SK-N-SH (cell line): Measurements from ENCODE around the gene ROBO1. TPM values are rescaled to one million over a fixed set of nuclear protein-coding genes. Genes with fewer than 3 reads are reported as not detected.

Experiments used
- CTCF ChIA-PET: fragments of 300-600, 350-600 bp; formaldehyde crosslinking; extraction: SDS; loops from one replicate; lab custom pipeline; 2021; lab: Yijun Ruan, JAX
- POLR2A ChIA-PET: fragments of 350-600 bp; sonication (Branson Sonifier 250); formaldehyde crosslinking; extraction: SDS; loops from one replicate; lab custom pipeline; 2020; ENCODE audit warnings: antibody characterized with exemption, inconsistent platforms; lab: Yijun Ruan, JAX
- DNase-seq: peaks from one replicate; pipeline ENCODE4 v3.0.0; 2012
- H2AFZ ChIP-seq: fragments of 200-600 bp; sonication (generic); 2 replicates; pipeline ENCODE4 v1.8.1; 2016; ENCODE audit warnings: antibody characterized with exemption, mild to moderate bottlenecking, low read depth
- H3F3A ChIP-seq: fragments of 200-600 bp; sonication (generic); replicated peaks from 2 replicates; pipeline ENCODE3; 2016; ENCODE audit warnings: antibody characterized with exemption, mild to moderate bottlenecking; ENCODE audit not compliant: insufficient read depth
- H3K27ac ChIP-seq, 2 experiments: fragments of 200-500 bp in 1 of 2; fragments of 200-600 bp in 1 of 2; sonication (Bioruptor generic) in 1 of 2; sonication (generic), shearing (Covaris generic) in 1 of 2; 2 replicates each; pipeline versions ENCODE4 v1.5.1 to v1.6.1; 2014 to 2016; ENCODE audit warnings: low read depth in 2 of 2, inconsistent platforms in 1 of 2, low read length in 1 of 2, mild to moderate bottlenecking in 1 of 2, mixed read lengths in 1 of 2
- H3K27me3 ChIP-seq: fragments of 200-600 bp; sonication (generic), shearing (Covaris generic); 2 replicates; pipeline ENCODE4 v1.6.1; 2016; ENCODE audit warnings: mixed run types; ENCODE audit not compliant: insufficient read depth
- H3K36me3 ChIP-seq, 2 experiments: fragments of 200-500 bp in 1 of 2; fragments of 200-600 bp in 1 of 2; sonication (Bioruptor generic) in 1 of 2; sonication (generic) in 1 of 2; replicated peaks in 1 of 2; 2 replicates each; pipeline versions ENCODE3 to v1.5.1; 2014 to 2016; ENCODE audit warnings: low read length in 1 of 2, mild to moderate bottlenecking in 1 of 2; ENCODE audit not compliant: insufficient read depth in 2 of 2, control insufficient read depth in 1 of 2
- H3K4me1 ChIP-seq, 2 experiments: fragments of 200-500 bp in 1 of 2; fragments of 200-600 bp in 1 of 2; sonication (Bioruptor generic) in 1 of 2; sonication (generic), shearing (Covaris generic) in 1 of 2; 2 replicates each; pipeline versions ENCODE4 v1.5.1 to v1.6.1; 2014 to 2016; ENCODE audit warnings: low read depth in 1 of 2, low read length in 1 of 2, mixed run types in 1 of 2; ENCODE audit not compliant: insufficient read depth in 2 of 2, control insufficient read depth in 1 of 2
- H3K4me2 ChIP-seq: fragments of 200-600 bp; sonication (generic), shearing (Covaris generic); 2 replicates; pipeline ENCODE4 v1.6.1; 2017; ENCODE audit warnings: mixed run types
- H3K4me3 ChIP-seq, 2 experiments: fragments of 200-500 bp in 1 of 2; fragments of 200-600 bp in 1 of 2; sonication (Bioruptor generic) in 1 of 2; sonication (generic), shearing (Covaris generic) in 1 of 2; 2 replicates each; pipeline versions ENCODE4 v1.5.1 to v1.8.1; 2014 to 2016; ENCODE audit warnings: low read depth in 2 of 2, inconsistent platforms in 1 of 2, low read length in 1 of 2, mild to moderate bottlenecking in 1 of 2, mixed read lengths in 1 of 2, moderate library complexity in 1 of 2
- H3K79me2 ChIP-seq: fragments of 200-600 bp; sonication (generic); 2 replicates; pipeline ENCODE4 v1.8.1; 2017; ENCODE audit warnings: mild to moderate bottlenecking; ENCODE audit not compliant: insufficient read depth
- H3K9ac ChIP-seq: fragments of 200-600 bp; sonication (generic); 2 replicates; pipeline ENCODE4 v1.6.1; 2017; ENCODE audit warnings: mixed run types
- H3K9me2 ChIP-seq: fragments of 200-600 bp; sonication (generic); 2 replicates; pipeline ENCODE4 v1.6.1; 2017; ENCODE audit warnings: mixed run types
- H3K9me3 ChIP-seq: fragments of 200-600 bp; sonication (generic); 2 replicates; pipeline ENCODE4 v1.6.1; 2017; ENCODE audit warnings: mixed run types, mild to moderate bottlenecking, moderate library complexity
- H4K20me1 ChIP-seq: fragments of 200-600 bp; sonication (generic); 2 replicates; pipeline ENCODE4 v1.6.1; 2017; ENCODE audit warnings: mild to moderate bottlenecking, mixed run types; ENCODE audit not compliant: insufficient read depth
- CHD2 ChIP-seq: fragments of 150-350 bp; IDR thresholded peaks from 2 replicates; pipeline ENCODE4 v1.6.1; 2018; ENCODE audit warnings: low read length; ENCODE audit not compliant: partially characterized antibody
- EZH2phosphoT487 ChIP-seq: fragments of 200-600 bp; sonication (generic); IDR thresholded peaks from 2 replicates; pipeline ENCODE4 v1.6.1; 2017; ENCODE audit warnings: low read depth, mixed run types, mild to moderate bottlenecking, antibody characterized with exemption, moderate library complexity, borderline replicate concordance
- FOXJ3 ChIP-seq: sonication (generic); formaldehyde crosslinking; IDR thresholded peaks from 2 replicates; pipeline ENCODE4 v1.5.1; 2020; ENCODE audit warnings: mild to moderate bottlenecking, missing genetic modification reagents
- FOXM1 ChIP-seq: IDR thresholded peaks from 2 replicates; pipeline ENCODE4 v1.4.0; 2012; ENCODE audit warnings: low read depth, mild to moderate bottlenecking
- GABPA ChIP-seq: IDR thresholded peaks from 2 replicates; pipeline ENCODE4 v1.4.0; 2012; ENCODE audit warnings: low read depth, mild to moderate bottlenecking
- GATA2 ChIP-seq: sonication (generic); formaldehyde crosslinking; IDR thresholded peaks from 2 replicates; pipeline ENCODE4 v1.5.0; 2020; ENCODE audit warnings: mild to moderate bottlenecking, missing genetic modification reagents
- MEF2A ChIP-seq: IDR thresholded peaks from 2 replicates; pipeline ENCODE4 v1.4.0; 2012; ENCODE audit warnings: low read depth, borderline replicate concordance
- RAD21 ChIP-seq: IDR thresholded peaks from 2 replicates; pipeline ENCODE4 v1.6.1; 2012; ENCODE audit warnings: mild to moderate bottlenecking, low read length
- RFX5 ChIP-seq: IDR thresholded peaks from 2 replicates; pipeline ENCODE4 v1.6.1; 2012; ENCODE audit warnings: mild to moderate bottlenecking, improper control_type of control experiment, low read length
- TAF1 ChIP-seq: IDR thresholded peaks from 2 replicates; pipeline ENCODE4 v1.6.1; 2012; ENCODE audit warnings: low read depth, mild to moderate bottlenecking, low read length, moderate library complexity, borderline replicate concordance
- TEAD4 ChIP-seq: IDR thresholded peaks from 2 replicates; pipeline ENCODE4 v1.4.0; 2012; ENCODE audit warnings: mild to moderate bottlenecking, borderline replicate concordance; ENCODE audit not compliant: insufficient read depth
- WGBS: methylation state at CpG from one replicate; pipeline ENCODE4 v1.1.6; 2017; ENCODE audit warnings: low lambda C conversion rate; 5-methylcytosine and 5-hydroxymethylcytosine counted together
- polyA plus RNA-seq, 3 experiments: library from polyadenylated mRNA; depleted of rRNA; stranded (reverse); fragments of >200 nt; gene quantifications; 2 replicates each; pipeline ENCODE4 v1.2.3, GENCODE V29; 2012
- TF ChIP-seq, protein P1 (sequence below): fragments of 200-600 bp; sonication (generic); IDR thresholded peaks from 2 replicates; pipeline ENCODE4 v1.6.1; 2017; ENCODE audit warnings: antibody characterized with exemption, mild to moderate bottlenecking, moderate library complexity
- TF ChIP-seq, protein P2 (sequence below): IDR thresholded peaks from 2 replicates; pipeline ENCODE4 v1.6.1; 2012; ENCODE audit warnings: mild to moderate bottlenecking, low read depth, low read length, moderate library complexity
- TF ChIP-seq, protein P3 (sequence below): fragments of 150-350 bp; IDR thresholded peaks from 2 replicates; pipeline ENCODE4 v1.6.1; 2016; ENCODE audit warnings: mild to moderate bottlenecking, low read depth, low read length
- TF ChIP-seq, protein P4 (sequence below): IDR thresholded peaks from 2 replicates; pipeline ENCODE4 v1.4.0; 2012; ENCODE audit warnings: low read depth, borderline replicate concordance

ROBO1 gene
- polyA plus RNA-seq, 1 of the 3 experiments (the other 2 are of a cell fraction), result 22.7 TPM

DNA sequence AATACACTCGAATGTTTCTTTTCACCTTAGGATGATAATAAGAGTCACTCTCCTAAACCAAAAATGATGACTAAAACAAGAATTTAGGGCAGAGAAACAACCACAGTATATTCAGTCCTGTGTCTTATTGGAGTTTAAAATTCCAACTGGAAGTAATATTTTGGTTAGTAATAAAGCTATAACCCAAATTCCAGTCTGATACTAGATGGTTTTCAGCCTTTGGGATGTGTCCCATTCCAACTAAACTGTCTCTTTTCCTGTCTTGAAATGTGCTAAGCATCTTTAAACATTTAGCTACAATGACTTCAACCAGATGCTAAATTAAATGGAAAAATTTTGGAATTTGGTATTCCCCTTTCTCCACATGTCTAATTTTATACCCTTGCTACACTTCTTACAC, 510.0 kb downstream of the ROBO1 start:
- H3K9me3 ChIP-seq, result no peaks in the 10 kb centered on the region
- no peak for DNase-seq
- H3K27me3 ChIP-seq, result no peaks in the 10 kb centered on the region
- H3F3A ChIP-seq, result no peaks in the 10 kb centered on the region
- H3K36me3 ChIP-seq, result no peaks in the 10 kb centered on the region
- 68% methylated on average over 1 of the region's 1 CpG for WGBS
- TF ChIP-seq, protein P1, sequence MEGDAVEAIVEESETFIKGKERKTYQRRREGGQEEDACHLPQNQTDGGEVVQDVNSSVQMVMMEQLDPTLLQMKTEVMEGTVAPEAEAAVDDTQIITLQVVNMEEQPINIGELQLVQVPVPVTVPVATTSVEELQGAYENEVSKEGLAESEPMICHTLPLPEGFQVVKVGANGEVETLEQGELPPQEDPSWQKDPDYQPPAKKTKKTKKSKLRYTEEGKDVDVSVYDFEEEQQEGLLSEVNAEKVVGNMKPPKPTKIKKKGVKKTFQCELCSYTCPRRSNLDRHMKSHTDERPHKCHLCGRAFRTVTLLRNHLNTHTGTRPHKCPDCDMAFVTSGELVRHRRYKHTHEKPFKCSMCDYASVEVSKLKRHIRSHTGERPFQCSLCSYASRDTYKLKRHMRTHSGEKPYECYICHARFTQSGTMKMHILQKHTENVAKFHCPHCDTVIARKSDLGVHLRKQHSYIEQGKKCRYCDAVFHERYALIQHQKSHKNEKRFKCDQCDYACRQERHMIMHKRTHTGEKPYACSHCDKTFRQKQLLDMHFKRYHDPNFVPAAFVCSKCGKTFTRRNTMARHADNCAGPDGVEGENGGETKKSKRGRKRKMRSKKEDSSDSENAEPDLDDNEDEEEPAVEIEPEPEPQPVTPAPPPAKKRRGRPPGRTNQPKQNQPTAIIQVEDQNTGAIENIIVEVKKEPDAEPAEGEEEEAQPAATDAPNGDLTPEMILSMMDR, result no peak
- TF ChIP-seq TAF1 (no peak), GATA2 (CRISPR knock-in tag) (no peak), RAD21 (no peak), FOXM1 (no peak), EZH2phosphoT487 (no peak), MEF2A (no peak), CHD2 (no peak), FOXJ3 (CRISPR knock-in tag) (no peak), TEAD4 (no peak), GABPA (no peak), RFX5 (no peak)
- TF ChIP-seq, protein P2, sequence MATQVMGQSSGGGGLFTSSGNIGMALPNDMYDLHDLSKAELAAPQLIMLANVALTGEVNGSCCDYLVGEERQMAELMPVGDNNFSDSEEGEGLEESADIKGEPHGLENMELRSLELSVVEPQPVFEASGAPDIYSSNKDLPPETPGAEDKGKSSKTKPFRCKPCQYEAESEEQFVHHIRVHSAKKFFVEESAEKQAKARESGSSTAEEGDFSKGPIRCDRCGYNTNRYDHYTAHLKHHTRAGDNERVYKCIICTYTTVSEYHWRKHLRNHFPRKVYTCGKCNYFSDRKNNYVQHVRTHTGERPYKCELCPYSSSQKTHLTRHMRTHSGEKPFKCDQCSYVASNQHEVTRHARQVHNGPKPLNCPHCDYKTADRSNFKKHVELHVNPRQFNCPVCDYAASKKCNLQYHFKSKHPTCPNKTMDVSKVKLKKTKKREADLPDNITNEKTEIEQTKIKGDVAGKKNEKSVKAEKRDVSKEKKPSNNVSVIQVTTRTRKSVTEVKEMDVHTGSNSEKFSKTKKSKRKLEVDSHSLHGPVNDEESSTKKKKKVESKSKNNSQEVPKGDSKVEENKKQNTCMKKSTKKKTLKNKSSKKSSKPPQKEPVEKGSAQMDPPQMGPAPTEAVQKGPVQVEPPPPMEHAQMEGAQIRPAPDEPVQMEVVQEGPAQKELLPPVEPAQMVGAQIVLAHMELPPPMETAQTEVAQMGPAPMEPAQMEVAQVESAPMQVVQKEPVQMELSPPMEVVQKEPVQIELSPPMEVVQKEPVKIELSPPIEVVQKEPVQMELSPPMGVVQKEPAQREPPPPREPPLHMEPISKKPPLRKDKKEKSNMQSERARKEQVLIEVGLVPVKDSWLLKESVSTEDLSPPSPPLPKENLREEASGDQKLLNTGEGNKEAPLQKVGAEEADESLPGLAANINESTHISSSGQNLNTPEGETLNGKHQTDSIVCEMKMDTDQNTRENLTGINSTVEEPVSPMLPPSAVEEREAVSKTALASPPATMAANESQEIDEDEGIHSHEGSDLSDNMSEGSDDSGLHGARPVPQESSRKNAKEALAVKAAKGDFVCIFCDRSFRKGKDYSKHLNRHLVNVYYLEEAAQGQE, result no peak
- TF ChIP-seq, protein P3, sequence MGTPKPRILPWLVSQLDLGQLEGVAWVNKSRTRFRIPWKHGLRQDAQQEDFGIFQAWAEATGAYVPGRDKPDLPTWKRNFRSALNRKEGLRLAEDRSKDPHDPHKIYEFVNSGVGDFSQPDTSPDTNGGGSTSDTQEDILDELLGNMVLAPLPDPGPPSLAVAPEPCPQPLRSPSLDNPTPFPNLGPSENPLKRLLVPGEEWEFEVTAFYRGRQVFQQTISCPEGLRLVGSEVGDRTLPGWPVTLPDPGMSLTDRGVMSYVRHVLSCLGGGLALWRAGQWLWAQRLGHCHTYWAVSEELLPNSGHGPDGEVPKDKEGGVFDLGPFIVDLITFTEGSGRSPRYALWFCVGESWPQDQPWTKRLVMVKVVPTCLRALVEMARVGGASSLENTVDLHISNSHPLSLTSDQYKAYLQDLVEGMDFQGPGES, result no peak
- TF ChIP-seq, protein P4, sequence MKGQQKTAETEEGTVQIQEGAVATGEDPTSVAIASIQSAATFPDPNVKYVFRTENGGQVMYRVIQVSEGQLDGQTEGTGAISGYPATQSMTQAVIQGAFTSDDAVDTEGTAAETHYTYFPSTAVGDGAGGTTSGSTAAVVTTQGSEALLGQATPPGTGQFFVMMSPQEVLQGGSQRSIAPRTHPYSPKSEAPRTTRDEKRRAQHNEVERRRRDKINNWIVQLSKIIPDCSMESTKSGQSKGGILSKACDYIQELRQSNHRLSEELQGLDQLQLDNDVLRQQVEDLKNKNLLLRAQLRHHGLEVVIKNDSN, result no peak
- no peak overlapping the region for H3K4me3 ChIP-seq
- ChIA-PET POLR2A (no interaction called here), CTCF (interaction anchor here (1.1 kb wide), 1 partner anchor 39 kb away, joined by 4 read pairs; no protein-coding TSS in a partner anchor)
- no peaks in the 10 kb centered on the region for H3K4me1 ChIP-seq
- H3K9ac ChIP-seq, result no peak overlapping the region
- H3K4me2 ChIP-seq, result no peak overlapping the region
- H4K20me1 ChIP-seq, result no peaks in the 10 kb centered on the region
- H3K9me2 ChIP-seq, result no peaks in the 10 kb centered on the region
- H3K27ac ChIP-seq, result no peak overlapping the region
- no peak overlapping the region for H2AFZ ChIP-seq
- no peaks in the 10 kb centered on the region for H3K79me2 ChIP-seq
